MG63 (cell line): ENCODE results near the gene PDGFD. TPM values are rescaled to one million over a fixed set of nuclear protein-coding genes. Genes with fewer than 3 reads are reported as not detected.

ENCODE experiments used
- total RNA-seq: library from RNA; depleted of rRNA; stranded (reverse); fragments of >200 nt; shearing (Covaris generic); gene quantifications from 2 replicates; pipeline ENCODE4 v1.2.3, GENCODE V29; 2014; ENCODE audit warnings: low replicate concordance; rRNA removed

The PDGFD gene
- total RNA-seq, 1 experiment from 2014 or later, result 0.95 TPM

Other genes with a start within 250 kb of the PDGFD start
- gene DDI1, start 127.5 kb downstream of the PDGFD start, total RNA-seq, result not detected in 2 replicates